ENCODE data around the gene GLIS1. TPM values are rescaled to one million over a fixed set of nuclear protein-coding genes. Genes with fewer than 3 reads are reported as not detected.

Gene GLIS1
- total RNA-seq, 1 experiment from 2014 or later = 0.39 TPM

- no TSS peak for BruUV-seq (replicated peaks)
- CTCF ChIA-PET = no interaction called here
- TF ChIP-seq ZNF274 (IDR thresholded peaks at IDR 0.05; ENCODE audit: low read depth, low read length) = no peak
- no peak for TF ChIP-seq EZH2phosphoT487 (IDR thresholded peaks at IDR 0.05; ENCODE audit: borderline replicate concordance)
- TF ChIP-seq RAD21 (IDR thresholded peaks at IDR 0.05; ENCODE audit: low read depth) = no peak
- no peak for TF ChIP-seq JUND (IDR thresholded peaks at IDR 0.05)
- TF ChIP-seq CBX3 (IDR thresholded peaks at IDR 0.05; ENCODE audit: low read depth) = no peak
- no peak for TF ChIP-seq POLR2AphosphoS5 (IDR thresholded peaks at IDR 0.05; ENCODE audit: low read depth, low read length)
- no peak for TF ChIP-seq ELF1 (IDR thresholded peaks at IDR 0.05; ENCODE audit: borderline replicate concordance, low read depth)
- TF ChIP-seq SRF (IDR thresholded peaks at IDR 0.05; ENCODE audit: low read depth) = no peak
- no peak for TF ChIP-seq POLR2A (IDR thresholded peaks at IDR 0.05; ENCODE audit: borderline replicate concordance, extremely low read depth, insufficient read depth, insufficient read length)
- Histone ChIP-seq H3K9me2 (ENCODE audit: insufficient read depth) (no peaks in the 10 kb centered on the region), H3K4me1 (ENCODE audit: control insufficient read depth in 1 of 2, insufficient read depth in 2 of 2, low read length in 2 of 2) (peaks cover 5 to 12% of the 10 kb centered on the region in 2 experiments; a peak in 2 of 4 replicates), H3K9ac (ENCODE audit: low read length) (no peak overlapping the region), H3K27me3 (ENCODE audit: insufficient read depth, low read length) (peaks cover 9% of the 10 kb centered on the region; the same call in 1 of the 2 replicates), H3K4me2 (ENCODE audit: low read length) (no peak overlapping the region), H3K4me3 (replicated peaks in 1 of 2; ENCODE audit: low read depth in 1 of 2, low read length in 2 of 2) (no peak overlapping the region), H3K36me3 (ENCODE audit: control insufficient read depth in 1 of 2, insufficient read depth in 2 of 2, low read length in 2 of 2) (no peaks in the 10 kb centered on the region), H3K9me3 (ENCODE audit: control insufficient read depth in 1 of 2, insufficient read depth in 1 of 2, low read depth in 1 of 2, low read length in 2 of 2) (no peaks in the 10 kb centered on the region), H3K27ac (ENCODE audit: low read depth, low read length) (no peak overlapping the region), H3K79me2 (ENCODE audit: insufficient read depth, low read length) (no peaks in the 10 kb centered on the region), H2AFZ (ENCODE audit: low read depth, low read length, poor library complexity, severe bottlenecking) (no peak overlapping the region), H4K20me1 (ENCODE audit: insufficient read depth) (no peaks in the 10 kb centered on the region)
- RAD21 ChIA-PET (ENCODE audit: low non-redundant PET in 1 of 2, low total read pairs in 2 of 2, uncharacterized antibody in 2 of 2, unreplicated experiment in 2 of 2) = no interaction called here
- intact Hi-C loops (cut with micrococcal nuclease) = no loop called here
- ATAC-seq (no peak), DNase-seq (ENCODE audit: low read depth, low spot score) (no peak)
- POLR2A ChIA-PET = no interaction called here
Observed at GRCh38 chr1:53583021-53583867, 155.7 kb downstream of the GLIS1 start.
